Smooth muscle cell (in vitro differentiated cells): ENCODE results near the gene PLEKHG5. TPM values are rescaled to one million over a fixed set of nuclear protein-coding genes. Genes with fewer than 3 reads are reported as not detected.

Experiments used
- DNase-seq: peaks from one replicate; lab custom pipeline; 2025; ENCODE audit not compliant: unreplicated experiment; lab: John Stamatoyannopoulos, UW
- H2AFZ ChIP-seq: fragments of 200-600 bp; sonication (generic); 2 replicates; pipeline ENCODE4 v1.6.0; 2016; ENCODE audit warnings: antibody characterized with exemption, low read depth, mild to moderate bottlenecking
- H3F3A ChIP-seq: fragments of 200-600 bp; sonication (generic); 2 replicates; pipeline ENCODE4 v1.6.0; 2017; ENCODE audit warnings: antibody characterized with exemption, low read depth
- H3K27ac ChIP-seq: fragments of 200-600 bp; sonication (generic); 2 replicates; pipeline ENCODE4 v1.5.1; 2016; ENCODE audit warnings: low read depth, mild to moderate bottlenecking
- H3K27me3 ChIP-seq: fragments of 200-600 bp; sonication (generic); 2 replicates; pipeline ENCODE4 v1.6.1; 2016; ENCODE audit warnings: low read depth, mild to moderate bottlenecking
- H3K36me3 ChIP-seq: fragments of 200-600 bp; sonication (generic); 2 replicates; pipeline ENCODE4 v1.5.1; 2016; ENCODE audit warnings: low read depth
- H3K4me1 ChIP-seq: fragments of 200-600 bp; sonication (generic); 2 replicates; pipeline ENCODE4 v1.5.1; 2016; ENCODE audit warnings: low read depth
- H3K4me2 ChIP-seq: fragments of 200-600 bp; sonication (generic); 2 replicates; pipeline ENCODE4 v1.6.0; 2016; ENCODE audit warnings: mild to moderate bottlenecking
- H3K4me3 ChIP-seq: fragments of 200-600 bp; sonication (generic); 2 replicates; pipeline ENCODE4 v1.5.1; 2016; ENCODE audit warnings: mild to moderate bottlenecking
- H3K79me2 ChIP-seq: fragments of 200-600 bp; sonication (generic); 2 replicates; pipeline ENCODE4 v1.6.0; 2016; ENCODE audit warnings: low read depth, mild to moderate bottlenecking
- H3K9ac ChIP-seq: fragments of 200-600 bp; sonication (generic); 2 replicates; pipeline ENCODE4 v1.6.0; 2016; ENCODE audit warnings: low read depth
- H3K9me3 ChIP-seq: fragments of 200-600 bp; sonication (generic); replicated peaks from 2 replicates; pipeline ENCODE4 v1.5.1; 2016; ENCODE audit warnings: low read depth
- H4K20me1 ChIP-seq: fragments of 200-600 bp; sonication (generic); 2 replicates; pipeline ENCODE4 v1.6.0; 2016; ENCODE audit warnings: low read depth
- WGBS: methylation state at CpG from one replicate; pipeline ENCODE4 v1.1.7; 2016; ENCODE audit warnings: low lambda C conversion rate; 5-methylcytosine and 5-hydroxymethylcytosine counted together
- polyA plus RNA-seq: library from polyadenylated mRNA; unstranded; fragments of >200 nt; fragmentation: Nextera tagmentation; extraction: Ambion mirVana; gene quantifications from 2 replicates; pipeline ENCODE4 v1.2.1, GENCODE V29; 2016
- total RNA-seq: library from RNA; depleted of rRNA; stranded (reverse); fragments of >200 nt; gene quantifications from 2 replicates; pipeline ENCODE4 v1.2.3, GENCODE V29; 2014
- TF ChIP-seq, protein P1 (sequence below): fragments of 200-600 bp; sonication (generic); IDR thresholded peaks from 2 replicates; pipeline ENCODE4 v1.5.1; 2017; ENCODE audit warnings: borderline replicate concordance, mild to moderate bottlenecking, antibody characterized with exemption; ENCODE audit not compliant: insufficient read depth, poor library complexity, severe bottlenecking

Gene PLEKHG5
- total and polyA plus RNA-seq, 2 experiments from 2014 or later: 10.6 to 14.5 TPM

DNA sequence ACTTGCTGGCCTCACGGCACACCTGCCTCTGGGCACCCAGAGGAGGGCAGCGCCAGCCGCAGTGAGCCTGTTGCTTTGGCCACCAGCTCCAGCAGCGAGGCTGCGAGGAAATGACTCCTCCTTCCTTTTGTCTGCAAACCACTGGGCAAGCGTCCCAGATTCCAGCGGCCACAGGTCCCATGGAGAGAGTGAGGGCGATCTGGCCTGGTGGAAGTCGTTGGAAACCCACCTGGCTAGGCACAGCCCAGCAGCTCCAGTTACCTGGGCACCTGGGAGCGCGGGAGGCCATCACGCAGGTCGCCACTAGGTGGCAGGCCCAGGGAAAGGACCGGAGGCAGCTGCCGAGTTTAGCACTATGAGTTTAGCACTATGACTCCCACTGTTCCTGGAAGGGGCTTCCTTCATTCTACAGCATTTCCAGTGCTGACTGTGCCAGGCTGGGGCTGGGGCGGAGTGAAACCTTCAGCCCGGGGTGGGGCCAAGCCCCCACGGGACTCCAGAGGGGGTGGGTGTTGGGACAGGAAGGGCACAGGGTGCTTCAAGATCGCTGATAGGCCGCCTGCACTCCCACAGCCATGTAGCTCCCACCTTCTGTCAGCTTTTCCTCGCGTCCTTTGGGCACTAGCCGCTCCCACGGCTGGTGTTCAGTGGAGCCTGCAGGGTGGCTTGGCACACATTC, 68.0 kb downstream of the PLEKHG5 start:
- Histone ChIP-seq H3K79me2 (no peaks in the 10 kb centered on the region), H3K4me3 (no peak overlapping the region), H3K27me3 (peaks cover 91% of the 10 kb centered on the region), H3K4me1 (peaks cover 15% of the 10 kb centered on the region), H2AFZ (no peak overlapping the region), H4K20me1 (no peaks in the 10 kb centered on the region), H3K9me3 (no peaks in the 10 kb centered on the region), H3K27ac (no peak overlapping the region), H3F3A (no peaks in the 10 kb centered on the region), H3K4me2 (no peak overlapping the region), H3K9ac (no peak overlapping the region), H3K36me3 (no peaks in the 10 kb centered on the region)
- 22% methylated on average over 24 of the region's 24 CpGs for WGBS
- no peak for DNase-seq
- TF ChIP-seq, protein P1, sequence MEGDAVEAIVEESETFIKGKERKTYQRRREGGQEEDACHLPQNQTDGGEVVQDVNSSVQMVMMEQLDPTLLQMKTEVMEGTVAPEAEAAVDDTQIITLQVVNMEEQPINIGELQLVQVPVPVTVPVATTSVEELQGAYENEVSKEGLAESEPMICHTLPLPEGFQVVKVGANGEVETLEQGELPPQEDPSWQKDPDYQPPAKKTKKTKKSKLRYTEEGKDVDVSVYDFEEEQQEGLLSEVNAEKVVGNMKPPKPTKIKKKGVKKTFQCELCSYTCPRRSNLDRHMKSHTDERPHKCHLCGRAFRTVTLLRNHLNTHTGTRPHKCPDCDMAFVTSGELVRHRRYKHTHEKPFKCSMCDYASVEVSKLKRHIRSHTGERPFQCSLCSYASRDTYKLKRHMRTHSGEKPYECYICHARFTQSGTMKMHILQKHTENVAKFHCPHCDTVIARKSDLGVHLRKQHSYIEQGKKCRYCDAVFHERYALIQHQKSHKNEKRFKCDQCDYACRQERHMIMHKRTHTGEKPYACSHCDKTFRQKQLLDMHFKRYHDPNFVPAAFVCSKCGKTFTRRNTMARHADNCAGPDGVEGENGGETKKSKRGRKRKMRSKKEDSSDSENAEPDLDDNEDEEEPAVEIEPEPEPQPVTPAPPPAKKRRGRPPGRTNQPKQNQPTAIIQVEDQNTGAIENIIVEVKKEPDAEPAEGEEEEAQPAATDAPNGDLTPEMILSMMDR: peak; percentile 62

DNA sequence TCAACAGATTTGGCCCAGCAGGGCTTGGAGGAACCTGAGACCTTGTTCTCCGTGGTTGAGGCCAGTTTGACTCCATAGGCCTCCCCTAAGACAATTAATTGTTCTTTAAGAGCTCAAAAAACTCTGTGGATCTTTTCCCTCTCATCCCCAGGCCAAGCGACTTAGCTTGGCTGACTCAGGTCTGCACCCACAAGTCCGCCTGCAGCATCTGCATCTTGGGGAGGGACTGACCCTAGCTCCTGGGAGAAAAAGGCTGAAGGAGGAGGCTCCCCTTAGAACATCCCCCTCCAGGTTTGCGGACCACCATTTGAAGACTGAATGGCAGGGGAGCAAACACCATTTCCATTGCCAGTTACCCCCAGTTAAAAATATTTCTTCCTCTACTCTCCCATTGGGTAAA, 70.2 kb downstream of the PLEKHG5 start:
- Histone ChIP-seq H2AFZ (no peak overlapping the region), H3F3A (no peaks in the 10 kb centered on the region), H3K79me2 (no peaks in the 10 kb centered on the region), H3K27me3 (peaks cover 100% of the 10 kb centered on the region), H3K27ac (no peak overlapping the region), H4K20me1 (no peaks in the 10 kb centered on the region), H3K4me1 (peaks cover 15% of the 10 kb centered on the region), H3K4me3 (no peak overlapping the region), H3K9me3 (no peaks in the 10 kb centered on the region), H3K4me2 (no peak overlapping the region), H3K9ac (no peak overlapping the region), H3K36me3 (no peaks in the 10 kb centered on the region)
- TF ChIP-seq, protein P1: no peak
- no peak for DNase-seq
- WGBS: 52% methylated on average over 4 of the region's 4 CpGs

- Histone ChIP-seq H3K36me3 (no peaks in the 10 kb centered on the region), H3K9me3 (no peaks in the 10 kb centered on the region), H3K4me2 (peak overlapping the region; percentile 84), H3K9ac (no peak overlapping the region), H3K4me3 (peak overlapping the region; percentile 49), H4K20me1 (no peaks in the 10 kb centered on the region), H3K4me1 (peaks cover 15% of the 10 kb centered on the region), H3F3A (no peaks in the 10 kb centered on the region), H3K79me2 (no peaks in the 10 kb centered on the region), H3K27me3 (peaks cover 100% of the 10 kb centered on the region), H3K27ac (no peak overlapping the region), H2AFZ (no peak overlapping the region)
- 17% methylated on average over 42 of the region's 44 CpGs for WGBS
- no peak for DNase-seq
- TF ChIP-seq, protein P1: no peak
Observed at GRCh38 chr1:6420454-6421042, 70.9 kb downstream of the PLEKHG5 start.
